ENCODE data around the gene CEP85. TPM values are rescaled to one million over a fixed set of nuclear protein-coding genes. Genes with fewer than 3 reads are reported as not detected.

Gene CEP85
- total and polyA plus RNA-seq, 9 of the 15 experiments (the other 6 are each of a cell fraction or from before 2014, with no cell fraction given) = 42.1 to 140 (median 92.6) TPM

GRCh38 chr1:26291433-26291832 lies 57.4 kb downstream of the CEP85 start:
- Histone ChIP-seq H3K27me3 (ENCODE audit: control insufficient read depth in 2 of 2, insufficient read depth in 2 of 2, low read length in 2 of 2) (no peaks in the 10 kb centered on the region), H2AFZ (ENCODE audit: low read depth, low read length) (no peak overlapping the region), H3K9ac (ENCODE audit: insufficient read depth in 1 of 2, low read depth in 2 of 2, low read length in 2 of 2) (peak overlapping the region in 1 of 2 experiments; percentile 31; a peak in 1 of 4 replicates), H3K9me1 (ENCODE audit: control insufficient read depth, insufficient read depth, low read length) (no peaks in the 10 kb centered on the region), H3K4me1 (replicated peaks in 1 of 2; ENCODE audit: control insufficient read depth in 2 of 2, insufficient read depth in 2 of 2, low read length in 2 of 2) (peaks cover 34 to 55% of the 10 kb centered on the region in 2 experiments), H3K27ac (ENCODE audit: extremely low read depth, low read depth, low read length) (no peak overlapping the region), H3K9me3 (replicated peaks; ENCODE audit: control insufficient read depth, insufficient read depth, low read depth, low read length) (no peaks in the 10 kb centered on the region), H3K79me2 (ENCODE audit: control insufficient read depth, insufficient read depth, low read length) (no peaks in the 10 kb centered on the region), H4K20me1 (replicated peaks; ENCODE audit: control insufficient read depth, insufficient read depth, low read length) (no peaks in the 10 kb centered on the region), H3K4me3 (no peak overlapping the region), H3K4me2 (ENCODE audit: insufficient read depth, low read length) (no peak overlapping the region), H3K36me3 (ENCODE audit: control insufficient read depth, insufficient read depth, low read length) (peaks cover 9% of the 10 kb centered on the region; the same call in 1 of the 3 replicates)
- in situ Hi-C loops (cut with MboI) (no loop called here), intact Hi-C loops (cut with micrococcal nuclease) (no loop called here)
- DNase-seq (ENCODE audit: extremely low read depth in 1 of 4, low spot score in 3 of 4) = no peak
- no peak for ATAC-seq
- FAIRE-seq = no peak
- BruUV-seq (replicated peaks) = no TSS peak
- CTCF ChIA-PET (ENCODE audit: low intra/inter-chr PET ratio) = no interaction called here
- POLR2A ChIA-PET = interaction anchor here (1.0 kb wide), 1 partner anchor 11 kb away, joined by 4 read pairs; no protein-coding TSS in a partner anchor
- 88% methylated on average over 3 of the region's 3 CpGs for WGBS (ENCODE audit: insufficient coverage, low coverage, missing lambda C conversion rate)
- TF ChIP-seq MTA3 (IDR thresholded peaks at IDR 0.05; ENCODE audit: borderline replicate concordance) (no peak), NFIX (CRISPR knock-in tag; IDR thresholded peaks at IDR 0.05; ENCODE audit: low read depth) (no peak), RFX5 (IDR thresholded peaks at IDR 0.05; ENCODE audit: low read depth, low read length) (no peak), NBN (IDR thresholded peaks at IDR 0.05; ENCODE audit: low read depth) (no peak), STAT6 (CRISPR knock-in tag; IDR thresholded peaks at IDR 0.05) (no peak)

Measured in K562 (cell line).